Small intestine (tissue), 7 donors: ENCODE measurements around the gene FRMPD1. TPM values are rescaled to one million over a fixed set of nuclear protein-coding genes. Genes with fewer than 3 reads are reported as not detected.

Experiments
- DNase-seq, 2 donors: peaks; one replicate each; pipeline versions ENCODE4 v3.0.0 to v3.0.0-alpha.2; 2013
- FAIRE-seq: peaks from 2 replicates; lab custom pipeline; 2012; peaks lifted over from hg19 to GRCh38; lab: Jason Lieb, UNC
- H3K27ac ChIP-seq, 3 donors: one replicate each; pipeline ENCODE4 v1.5.1; 2013; ENCODE audit warnings: low read length in 2 of 3, mild to moderate bottlenecking in 2 of 3, control low read depth in 1 of 3, inconsistent platforms in 1 of 3, low read depth in 1 of 3, moderate library complexity in 1 of 3
- H3K27me3 ChIP-seq, 3 donors: one replicate each; pipeline ENCODE4 v1.6.1; 2013; ENCODE audit warnings: low read length in 3 of 3, inconsistent platforms in 1 of 3; ENCODE audit not compliant: control insufficient read depth in 3 of 3, insufficient read depth in 3 of 3
- H3K36me3 ChIP-seq, 3 donors: one replicate each; pipeline ENCODE4 v1.6.1; 2013; ENCODE audit warnings: low read length in 3 of 3, inconsistent platforms in 1 of 3, low read depth in 1 of 3, mild to moderate bottlenecking in 1 of 3, moderate library complexity in 1 of 3; ENCODE audit not compliant: control insufficient read depth in 3 of 3, insufficient read depth in 2 of 3
- H3K4me1 ChIP-seq, 3 donors: one replicate each; pipeline ENCODE4 v1.6.1; 2013; ENCODE audit warnings: low read length in 2 of 3, inconsistent platforms in 1 of 3, low read depth in 1 of 3, mild to moderate bottlenecking in 1 of 3, moderate library complexity in 1 of 3; ENCODE audit not compliant: control insufficient read depth in 3 of 3, insufficient read depth in 2 of 3
- H3K4me3 ChIP-seq, 3 donors: one replicate each; pipeline ENCODE4 v1.5.1; 2013; ENCODE audit warnings: low read length in 3 of 3, control low read depth in 1 of 3, inconsistent platforms in 1 of 3, low read depth in 1 of 3, mild to moderate bottlenecking in 1 of 3, moderate library complexity in 1 of 3
- H3K9me3 ChIP-seq, 2 donors: one replicate each; pipeline ENCODE4 v1.6.1; 2013; ENCODE audit warnings: low read depth in 1 of 2, low read length in 1 of 2; ENCODE audit not compliant: control insufficient read depth in 2 of 2, insufficient read depth in 1 of 2
- WGBS, 3 donors: extraction: QIAGEN DNeasy Blood & Tissue Kit; methylation state at CpG; one replicate each; pipeline ENCODE4 v1.1.7; 2013; 5-methylcytosine and 5-hydroxymethylcytosine counted together
- polyA plus RNA-seq, 4 donors: library from polyadenylated mRNA; stranded (reverse) in 3 of 4; unstranded in 1 of 4; fragments of 200-250 nt in 3 of 4; fragments of 120-200 nt in 1 of 4; gene quantifications; one replicate each; pipeline versions ENCODE4 v1.2.1 to v1.2.3, GENCODE V29; 2013
- donor health status: healthy with polysubstance abuse.
- donor health status: control.
- donor health status: control.
- donor health status: Bipolar disorder and iron deficiency.
- donor health status: healthy.

Gene FRMPD1
- polyA plus RNA-seq, 4 donors = 0.06 TPM; not detected in 2

GRCh38 chr9:37696528-37696927, 45.8 kb downstream of the FRMPD1 start:
- no peak for FAIRE-seq
- 54 to 74% (median 66%) methylated on average over 1 of the region's 1 CpG for WGBS, 3 donors
- no peak for DNase-seq
- Histone ChIP-seq H3K27ac (no peak overlapping the region), H3K36me3 (no peaks in the 10 kb centered on the region), H3K4me3 (no peak overlapping the region), H3K9me3 (no peaks in the 10 kb centered on the region), H3K27me3 (peaks cover 0 to 15% (median 2%) of the 10 kb centered on the region in 3 donors), H3K4me1 (no peaks in the 10 kb centered on the region)

GRCh38 chr9:37700131-37700530, 49.4 kb downstream of the FRMPD1 start:
- Histone ChIP-seq H3K4me3 (no peak overlapping the region), H3K4me1 (no peaks in the 10 kb centered on the region), H3K27ac (no peak overlapping the region), H3K27me3 (no peaks in the 10 kb centered on the region), H3K36me3 (no peaks in the 10 kb centered on the region), H3K9me3 (no peaks in the 10 kb centered on the region)
- WGBS, 3 donors = 76 to 80% (median 79%) methylated on average over 3 of the region's 3 CpGs
- FAIRE-seq (no peak), DNase-seq (no peak)

- no peaks in the 10 kb centered on the region for H3K9me3 ChIP-seq
- no peak for FAIRE-seq
Observed at GRCh38 chr9:37700900-37701299, 50.1 kb downstream of the FRMPD1 start.

GRCh38 chr9:37705787-37706186, 55.0 kb downstream of the FRMPD1 start:
- FAIRE-seq = no peak
- Histone ChIP-seq H3K27ac (no peak overlapping the region), H3K27me3 (peaks cover 0 to 3% (median 2%) of the 10 kb centered on the region in 3 donors), H3K36me3 (no peaks in the 10 kb centered on the region), H3K9me3 (no peaks in the 10 kb centered on the region), H3K4me1 (no peaks in the 10 kb centered on the region), H3K4me3 (no peak overlapping the region)
- no peak for DNase-seq
- 70 to 83% (median 76%) methylated on average over 3 of the region's 3 CpGs for WGBS, 3 donors

More at GRCh38 chr9:37700900-37701299, 50.1 kb downstream of the FRMPD1 start:
- H3K27ac ChIP-seq = no peak overlapping the region
- WGBS, 3 donors = 89 to 94% (median 94%) methylated on average over 3 of the region's 3 CpGs
- H3K27me3 ChIP-seq = no peaks in the 10 kb centered on the region
- DNase-seq = no peak
- H3K4me3 ChIP-seq = no peak overlapping the region
- H3K4me1 ChIP-seq = no peaks in the 10 kb centered on the region
- H3K36me3 ChIP-seq = no peaks in the 10 kb centered on the region

- FAIRE-seq = no peak
- Histone ChIP-seq H3K36me3 (no peaks in the 10 kb centered on the region), H3K27ac (no peak overlapping the region), H3K27me3 (peaks cover 0 to 3% (median 2%) of the 10 kb centered on the region in 3 donors), H3K9me3 (no peaks in the 10 kb centered on the region), H3K4me3 (no peak overlapping the region), H3K4me1 (no peaks in the 10 kb centered on the region)
- DNase-seq = no peak
- WGBS, 3 donors = 67 to 90% (median 83%) methylated on average over 3 of the region's 3 CpGs
Observed at GRCh38 chr9:37706290-37706689, 55.5 kb downstream of the FRMPD1 start.

- peaks cover 0 to 3% (median 2%) of the 10 kb centered on the region in 3 donors for H3K27me3 ChIP-seq
- no peak overlapping the region for H3K4me3 ChIP-seq
- H3K36me3 ChIP-seq = no peaks in the 10 kb centered on the region
- DNase-seq = no peak
- H3K27ac ChIP-seq = no peak overlapping the region
- FAIRE-seq = no peak
- H3K9me3 ChIP-seq = no peaks in the 10 kb centered on the region
- no peaks in the 10 kb centered on the region for H3K4me1 ChIP-seq
- 66 to 81% (median 69%) methylated on average over 4 of the region's 4 CpGs for WGBS, 3 donors
Observed at GRCh38 chr9:37707748-37708147, 57.0 kb downstream of the FRMPD1 start.

- DNase-seq (no peak), FAIRE-seq (no peak)
- no peak overlapping the region for H3K4me3 ChIP-seq
- WGBS, 3 donors = 84 to 91% (median 88%) methylated on average over 3 of the region's 3 CpGs
- no peaks in the 10 kb centered on the region for H3K9me3 ChIP-seq
- H3K27ac ChIP-seq = no peak overlapping the region
- no peaks in the 10 kb centered on the region for H3K4me1 ChIP-seq
- H3K27me3 ChIP-seq = peaks cover 0 to 5% (median 2%) of the 10 kb centered on the region in 3 donors
- H3K36me3 ChIP-seq = no peaks in the 10 kb centered on the region
Observed at GRCh38 chr9:37710046-37710445, 59.3 kb downstream of the FRMPD1 start.

GRCh38 chr9:37715260-37715659, 64.5 kb downstream of the FRMPD1 start:
- Histone ChIP-seq H3K36me3 (no peaks in the 10 kb centered on the region), H3K4me3 (no peak overlapping the region), H3K4me1 (no peaks in the 10 kb centered on the region), H3K9me3 (no peaks in the 10 kb centered on the region), H3K27ac (no peak overlapping the region), H3K27me3 (peaks cover 0 to 2% (median 0%) of the 10 kb centered on the region in 3 donors)
- WGBS, 3 donors = 64 to 72% (median 64%) methylated on average over 4 of the region's 4 CpGs
- DNase-seq (no peak), FAIRE-seq (no peak)

- H3K27ac ChIP-seq = no peak overlapping the region
- FAIRE-seq = no peak
- DNase-seq = no peak
Observed at GRCh38 chr9:37715991-37716505, 65.3 kb downstream of the FRMPD1 start.

More at GRCh38 chr9:37715991-37716505, 65.3 kb downstream of the FRMPD1 start:
- no peaks in the 10 kb centered on the region for H3K9me3 ChIP-seq
- 89 to 94% (median 90%) methylated on average over 5 of the region's 5 CpGs for whole genome bisulfite sequencing, 3 donors
- no peaks in the 10 kb centered on the region for H3K36me3 ChIP-seq
- H3K4me1 ChIP-seq = no peaks in the 10 kb centered on the region
- H3K4me3 ChIP-seq = no peak overlapping the region
- H3K27me3 ChIP-seq = peaks cover 0 to 2% (median 0%) of the 10 kb centered on the region in 3 donors
